ENCODE results near the gene RHBDL1.

DNA sequence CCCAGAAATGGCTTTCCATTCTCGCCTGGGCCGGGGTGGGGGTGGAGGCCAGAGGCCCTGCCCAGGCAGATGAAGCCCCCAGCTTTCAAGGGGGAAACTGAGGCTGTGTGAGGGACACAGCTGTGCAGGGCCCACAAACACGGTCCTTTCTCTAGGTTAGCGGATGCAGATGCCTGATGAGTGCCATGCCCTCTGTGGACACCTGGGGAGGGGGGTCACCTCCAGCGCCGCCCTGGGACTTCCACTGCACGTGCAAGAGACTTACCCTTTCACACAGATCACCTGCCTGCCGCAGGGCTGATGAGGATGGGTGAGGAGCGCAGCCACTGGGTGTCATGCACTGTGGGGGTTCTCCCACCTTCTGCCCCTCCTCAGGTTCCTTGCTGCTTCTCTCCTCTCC, 42.9 kb downstream of the RHBDL1 start:
- TF ChIP-seq POLR2A (IDR thresholded peaks at IDR 0.05) (no peak), CTCF (IDR thresholded peaks at IDR 0.05) (no peak)
